ENCODE results near the gene ABL2. TPM values are rescaled to one million over a fixed set of nuclear protein-coding genes. Genes with fewer than 3 reads are reported as not detected.

The ABL2 gene
- total and polyA plus RNA-seq, 10 donors: 1.3 to 21.7 (median 16.0) TPM

GRCh38 chr1:179169616-179170467 is 59.6 kb downstream of the ABL2 start:
- Histone ChIP-seq H3K4me3 (no peak overlapping the region), H3K27ac (no peak overlapping the region), H3K9me3 (no peaks in the 10 kb centered on the region), H3K4me1 (peaks cover 0 to 30% (median 5%) of the 10 kb centered on the region in 6 donors), H3K36me3 (no peaks in the 10 kb centered on the region), H3K27me3 (replicated peaks in 1 of 7) (no peaks in the 10 kb centered on the region)
- WGBS, 5 donors: 75 to 89% (median 85%) methylated on average over 3 of the region's 3 CpGs
- TF ChIP-seq CTCF (IDR thresholded peaks at IDR 0.05 in 8 of 11, conservative IDR thresholded peaks at IDR 0.05 in 3 of 11): no peak
- TF ChIP-seq POLR2A (IDR thresholded peaks at IDR 0.05): no peak
- TF ChIP-seq POLR2AphosphoS5 (IDR thresholded peaks at IDR 0.05): no peak
- DNase-seq: no peak
- intact Hi-C loops (cut with DNase I; ENCODE audit: low total_unique reads): no loop called here

GRCh38 chr1:179168536-179168935 is 60.9 kb downstream of the ABL2 start:
- WGBS, 5 donors: 65 to 82% (median 71%) methylated on average over 3 of the region's 3 CpGs
- H3K9me3 ChIP-seq: no peaks in the 10 kb centered on the region
- no peaks in the 10 kb centered on the region for H3K27me3 ChIP-seq (replicated peaks in 1 of 7)
- no peak overlapping the region for H3K4me3 ChIP-seq
- no peak overlapping the region for H3K27ac ChIP-seq
- H3K36me3 ChIP-seq: no peaks in the 10 kb centered on the region
- no peak for TF ChIP-seq POLR2A (IDR thresholded peaks at IDR 0.05)
- no peak for TF ChIP-seq CTCF (IDR thresholded peaks at IDR 0.05 in 8 of 11, conservative IDR thresholded peaks at IDR 0.05 in 3 of 11)
- no peak for TF ChIP-seq POLR2AphosphoS5 (IDR thresholded peaks at IDR 0.05)
- intact Hi-C loops (cut with DNase I; ENCODE audit: low total_unique reads): no loop called here
- peaks cover 0 to 28% (median 5%) of the 10 kb centered on the region in 6 donors for H3K4me1 ChIP-seq
- no peak for DNase-seq

GRCh38 chr1:179167955-179168354 is 61.5 kb downstream of the ABL2 start:
- H3K4me1 ChIP-seq: peaks cover 0 to 28% (median 5%) of the 10 kb centered on the region in 6 donors
- TF ChIP-seq POLR2AphosphoS5 (IDR thresholded peaks at IDR 0.05) (no peak), CTCF (IDR thresholded peaks at IDR 0.05 in 8 of 11, conservative IDR thresholded peaks at IDR 0.05 in 3 of 11) (no peak), POLR2A (IDR thresholded peaks at IDR 0.05) (no peak)
- H3K9me3 ChIP-seq: no peaks in the 10 kb centered on the region
- H3K4me3 ChIP-seq: no peak overlapping the region
- whole genome bisulfite sequencing, 5 donors: 71 to 97% (median 82%) methylated on average over 1 of the region's 1 CpG
- no peaks in the 10 kb centered on the region for H3K36me3 ChIP-seq
- H3K27me3 ChIP-seq (replicated peaks in 1 of 7): no peaks in the 10 kb centered on the region
- no peak for DNase-seq
- intact Hi-C loops (cut with DNase I; ENCODE audit: low total_unique reads): no loop called here
- no peak overlapping the region for H3K27ac ChIP-seq

GRCh38 chr1:179167418-179167777 is 62.1 kb downstream of the ABL2 start:
- H3K27ac ChIP-seq: no peak overlapping the region
- DNase-seq: no peak
- no peaks in the 10 kb centered on the region for H3K9me3 ChIP-seq
- peaks cover 0 to 28% (median 5%) of the 10 kb centered on the region in 6 donors for H3K4me1 ChIP-seq
- intact Hi-C loops (cut with DNase I; ENCODE audit: low total_unique reads): no loop called here
- H3K4me3 ChIP-seq: no peak overlapping the region
- H3K36me3 ChIP-seq: no peaks in the 10 kb centered on the region
- 61 to 81% (median 69%) methylated on average over 1 of the region's 1 CpG for WGBS, 5 donors
- no peaks in the 10 kb centered on the region for H3K27me3 ChIP-seq (replicated peaks in 1 of 7)
- no peak for TF ChIP-seq POLR2A (IDR thresholded peaks at IDR 0.05)
- TF ChIP-seq CTCF (IDR thresholded peaks at IDR 0.05 in 8 of 11, conservative IDR thresholded peaks at IDR 0.05 in 3 of 11): no peak
- TF ChIP-seq POLR2AphosphoS5 (IDR thresholded peaks at IDR 0.05): no peak
